CD14-positive monocyte (primary cell): ENCODE data around the gene ECM2. TPM values are rescaled to one million over a fixed set of nuclear protein-coding genes. Genes with fewer than 3 reads are reported as not detected.

ENCODE experiments used
- DNase-seq, 3 donors: peaks; one replicate each; pipeline ENCODE4 v3.0.0-alpha.2; 2011 to 2022
- H2AFZ ChIP-seq: 2 replicates; pipeline ENCODE4 v1.6.0; 2012; ENCODE audit warnings: mild to moderate bottlenecking, low read depth, low read length, inconsistent platforms; ENCODE audit not compliant: insufficient read depth, poor library complexity, severe bottlenecking
- H3K27ac ChIP-seq, 2 donors: 1 replicate in 1 of 2; 2 replicates in 1 of 2; pipeline ENCODE4 v1.5.1; 2012 to 2013; ENCODE audit warnings: low read length in 2 of 2, control low read depth in 1 of 2, inconsistent platforms in 1 of 2, low read depth in 1 of 2, mild to moderate bottlenecking in 1 of 2
- H3K27me3 ChIP-seq, 2 donors: one replicate each; pipeline versions ENCODE4 v1.6.0 to v1.6.1; 2011 to 2013; ENCODE audit warnings: low read length in 2 of 2; ENCODE audit not compliant: control insufficient read depth in 2 of 2, insufficient read depth in 2 of 2
- H3K36me3 ChIP-seq, 2 donors: replicated peaks in 1 of 2; 1 replicate in 1 of 2; 2 replicates in 1 of 2; pipeline versions ENCODE4 v1.5.1 to v1.6.1; 2012 to 2013; ENCODE audit warnings: low read length in 2 of 2, control low read depth in 1 of 2, inconsistent platforms in 1 of 2, mild to moderate bottlenecking in 1 of 2; ENCODE audit not compliant: insufficient read depth in 2 of 2, control insufficient read depth in 1 of 2
- H3K4me1 ChIP-seq, 2 donors: 1 replicate in 1 of 2; 2 replicates in 1 of 2; pipeline versions ENCODE4 v1.5.1 to v1.6.1; 2012 to 2013; ENCODE audit warnings: low read length in 2 of 2, control low read depth in 1 of 2, inconsistent platforms in 1 of 2, mild to moderate bottlenecking in 1 of 2, moderate library complexity in 1 of 2; ENCODE audit not compliant: insufficient read depth in 2 of 2, control insufficient read depth in 1 of 2
- H3K4me2 ChIP-seq: replicated peaks from 2 replicates; pipeline ENCODE3; 2012; ENCODE audit warnings: low read length, moderate library complexity, mild to moderate bottlenecking; ENCODE audit not compliant: poor library complexity, severe bottlenecking; ENCODE audit errors: extremely low read depth
- H3K4me3 ChIP-seq, 3 experiments: fragments of 200-600 bp in 1 of 3; sonication (generic) in 1 of 3; replicated peaks in 1 of 3; 1 replicate in 2 of 3; 2 replicates in 1 of 3; pipeline ENCODE4 v1.5.1; 2011 to 2013; ENCODE audit warnings: low read length in 3 of 3, mild to moderate bottlenecking in 3 of 3, control low read depth in 2 of 3, low read depth in 2 of 3, inconsistent platforms in 1 of 3, moderate library complexity in 1 of 3
- H3K79me2 ChIP-seq: 2 replicates; pipeline ENCODE4 v1.6.0; 2012; ENCODE audit warnings: mild to moderate bottlenecking, control low read depth, inconsistent platforms, low read length, moderate library complexity; ENCODE audit not compliant: insufficient read depth
- H3K9ac ChIP-seq: 2 replicates; pipeline ENCODE4 v1.6.0; 2017; ENCODE audit warnings: low read length, mild to moderate bottlenecking; ENCODE audit not compliant: insufficient read depth, poor library complexity, severe bottlenecking
- H3K9me3 ChIP-seq, 2 donors: replicated peaks in 1 of 2; 1 replicate in 1 of 2; 2 replicates in 1 of 2; pipeline versions ENCODE4 v1.5.1 to v1.6.1; 2012 to 2013; ENCODE audit warnings: low read length in 2 of 2, control low read depth in 1 of 2; ENCODE audit not compliant: control insufficient read depth in 1 of 2, insufficient read depth in 1 of 2
- H4K20me1 ChIP-seq: 2 replicates; pipeline ENCODE4 v1.6.0; 2012; ENCODE audit warnings: mild to moderate bottlenecking, low read length, control low read depth, moderate library complexity; ENCODE audit not compliant: insufficient read depth
- H3K27ac Mint-ChIP-seq, 7 donors: one replicate each; pipeline ENCODE4 v1.8.0; 2020; ENCODE audit warnings: mild to moderate bottlenecking in 7 of 7, mixed read lengths in 7 of 7, moderate library complexity in 6 of 7, inconsistent platforms in 2 of 7
- H3K27me3 Mint-ChIP-seq, 3 donors: one replicate each; pipeline ENCODE4 v1.8.0; 2021 to 2022; ENCODE audit warnings: low read depth in 3 of 3, mild to moderate bottlenecking in 3 of 3, mixed read lengths in 3 of 3, moderate library complexity in 3 of 3, inconsistent platforms in 1 of 3
- H3K36me3 Mint-ChIP-seq, 2 donors: one replicate each; pipeline ENCODE4 v1.8.0; 2020; ENCODE audit warnings: mixed read lengths in 2 of 2, inconsistent platforms in 1 of 2, mild to moderate bottlenecking in 1 of 2
- H3K4me1 Mint-ChIP-seq: one replicate; pipeline ENCODE4 v1.8.0; 2020; ENCODE audit warnings: mild to moderate bottlenecking, mixed read lengths
- H3K4me3 Mint-ChIP-seq, 2 donors: one replicate each; pipeline ENCODE4 v1.8.0; 2020; ENCODE audit warnings: mild to moderate bottlenecking in 2 of 2, mixed read lengths in 2 of 2, moderate library complexity in 1 of 2
- H3K9me3 Mint-ChIP-seq, 7 donors: one replicate each; pipeline ENCODE4 v1.8.0; 2020 to 2022; ENCODE audit warnings: mixed read lengths in 7 of 7, mild to moderate bottlenecking in 6 of 7, moderate library complexity in 6 of 7, inconsistent platforms in 2 of 7
- WGBS: methylation state at CpG from one replicate; pipeline ENCODE4 v1.1.5; 2013; ENCODE audit warnings: missing lambda C conversion rate; ENCODE audit not compliant: insufficient coverage; 5-methylcytosine and 5-hydroxymethylcytosine counted together
- intact Hi-C, 2 donors: fragments of 100-400 bp; cut with micrococcal nuclease; formaldehyde crosslinking; loops; one replicate each; pipeline versions ENCODE4 v1.15.0 to v1.15.1; 2023
- polyA plus RNA-seq, 3 donors: library from polyadenylated mRNA; depleted of rRNA in 1 of 3; unstranded in 2 of 3; stranded (reverse) in 1 of 3; fragments of 300-500 nt in 2 of 3; fragments of >200 nt in 1 of 3; fragmentation: Illumina TruSeq in 2 of 3; gene quantifications; 1 replicate in 2 of 3; 2 replicates in 1 of 3; pipeline ENCODE4 v1.2.3, GENCODE V29; 2012 to 2021
- TF ChIP-seq, protein P1 (sequence below): fragments of 200-600 bp; IDR thresholded peaks from one replicate; pipeline ENCODE4 v1.8.0; 2022; ENCODE audit warnings: antibody characterized with exemption, mild to moderate bottlenecking

ECM2 gene
- polyA plus RNA-seq, 3 donors = 0.15 TPM; not detected in 2

DNA sequence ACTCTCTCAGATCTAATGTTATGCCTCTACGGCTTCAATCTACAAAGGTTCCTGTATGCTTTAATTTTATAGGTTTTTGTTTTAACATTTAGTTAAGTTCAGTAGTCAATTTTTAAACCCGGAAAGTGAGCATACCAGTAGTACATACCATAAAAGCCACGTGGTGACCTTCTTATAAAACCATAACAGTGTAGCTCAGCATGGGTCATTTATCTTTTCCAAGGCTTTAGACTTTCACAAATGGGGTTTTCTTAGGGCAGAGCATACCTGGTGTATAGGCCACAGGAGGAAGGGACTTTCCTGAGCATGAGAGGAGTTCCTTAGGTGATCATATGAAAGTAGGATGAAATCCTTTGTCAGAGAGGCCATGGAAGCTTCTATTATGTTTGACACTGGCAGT lies 23.2 kb downstream of the ECM2 start:
- Histone ChIP-seq H4K20me1 (no peaks in the 10 kb centered on the region), H3K4me1 (no peaks in the 10 kb centered on the region), H3K27me3 (no peaks in the 10 kb centered on the region), H3K27ac (no peak overlapping the region), H3K36me3 (no peaks in the 10 kb centered on the region), H2AFZ (no peak overlapping the region), H3K9ac (no peak overlapping the region), H3K4me3 (no peak overlapping the region), H3K9me3 (no peaks in the 10 kb centered on the region), H3K4me2 (no peak overlapping the region), H3K79me2 (no peaks in the 10 kb centered on the region)
- no peak overlapping the region for H3K4me3 Mint-ChIP-seq
- no peaks in the 10 kb centered on the region for H3K9me3 Mint-ChIP-seq
- peaks cover 3% of the 10 kb centered on the region for H3K4me1 Mint-ChIP-seq
- H3K27me3 Mint-ChIP-seq = peaks cover 0 to 1% (median 0%) of the 10 kb centered on the region in 3 donors
- no peak overlapping the region for H3K27ac Mint-ChIP-seq
- WGBS = 100% methylated on average over 1 of the region's 3 CpGs
- intact Hi-C loops = no loop called here
- DNase-seq = no peak
- TF ChIP-seq, protein P1, sequence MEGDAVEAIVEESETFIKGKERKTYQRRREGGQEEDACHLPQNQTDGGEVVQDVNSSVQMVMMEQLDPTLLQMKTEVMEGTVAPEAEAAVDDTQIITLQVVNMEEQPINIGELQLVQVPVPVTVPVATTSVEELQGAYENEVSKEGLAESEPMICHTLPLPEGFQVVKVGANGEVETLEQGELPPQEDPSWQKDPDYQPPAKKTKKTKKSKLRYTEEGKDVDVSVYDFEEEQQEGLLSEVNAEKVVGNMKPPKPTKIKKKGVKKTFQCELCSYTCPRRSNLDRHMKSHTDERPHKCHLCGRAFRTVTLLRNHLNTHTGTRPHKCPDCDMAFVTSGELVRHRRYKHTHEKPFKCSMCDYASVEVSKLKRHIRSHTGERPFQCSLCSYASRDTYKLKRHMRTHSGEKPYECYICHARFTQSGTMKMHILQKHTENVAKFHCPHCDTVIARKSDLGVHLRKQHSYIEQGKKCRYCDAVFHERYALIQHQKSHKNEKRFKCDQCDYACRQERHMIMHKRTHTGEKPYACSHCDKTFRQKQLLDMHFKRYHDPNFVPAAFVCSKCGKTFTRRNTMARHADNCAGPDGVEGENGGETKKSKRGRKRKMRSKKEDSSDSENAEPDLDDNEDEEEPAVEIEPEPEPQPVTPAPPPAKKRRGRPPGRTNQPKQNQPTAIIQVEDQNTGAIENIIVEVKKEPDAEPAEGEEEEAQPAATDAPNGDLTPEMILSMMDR = no peak
- H3K36me3 Mint-ChIP-seq = peaks cover 0 to 1% of the 10 kb centered on the region in 2 donors

- Histone ChIP-seq H3K36me3 (no peaks in the 10 kb centered on the region), H3K27me3 (no peaks in the 10 kb centered on the region), H3K9me3 (no peaks in the 10 kb centered on the region), H3K4me1 (no peaks in the 10 kb centered on the region), H3K27ac (no peak overlapping the region), H4K20me1 (no peaks in the 10 kb centered on the region), H3K4me2 (no peak overlapping the region), H3K9ac (no peak overlapping the region), H3K79me2 (no peaks in the 10 kb centered on the region), H2AFZ (no peak overlapping the region), H3K4me3 (no peak overlapping the region)
- no peak overlapping the region for H3K4me3 Mint-ChIP-seq
- H3K27ac Mint-ChIP-seq = no peak overlapping the region
- TF ChIP-seq, protein P1 = no peak
- intact Hi-C loops = no loop called here
- no peaks in the 10 kb centered on the region for H3K9me3 Mint-ChIP-seq
- peaks cover 9% of the 10 kb centered on the region for H3K4me1 Mint-ChIP-seq
- H3K36me3 Mint-ChIP-seq = peaks cover 0 to 1% of the 10 kb centered on the region in 2 donors
- no peak for DNase-seq
- H3K27me3 Mint-ChIP-seq = peaks cover 0 to 1% (median under 1%) of the 10 kb centered on the region in 3 donors
These were observed 25.0 kb downstream of the ECM2 start for GRCh38 chr9:92510747-92511146.
